GM19193 (cell line): Measurements from ENCODE around the gene AFF3.

Experiments
- POLR2A ChIP-seq: IDR thresholded peaks from 4 replicates; pipeline ENCODE4 v1.6.1; 2011; ENCODE audit not compliant: insufficient read depth, insufficient read length; ENCODE audit errors: extremely low read depth

Gene AFF3

DNA sequence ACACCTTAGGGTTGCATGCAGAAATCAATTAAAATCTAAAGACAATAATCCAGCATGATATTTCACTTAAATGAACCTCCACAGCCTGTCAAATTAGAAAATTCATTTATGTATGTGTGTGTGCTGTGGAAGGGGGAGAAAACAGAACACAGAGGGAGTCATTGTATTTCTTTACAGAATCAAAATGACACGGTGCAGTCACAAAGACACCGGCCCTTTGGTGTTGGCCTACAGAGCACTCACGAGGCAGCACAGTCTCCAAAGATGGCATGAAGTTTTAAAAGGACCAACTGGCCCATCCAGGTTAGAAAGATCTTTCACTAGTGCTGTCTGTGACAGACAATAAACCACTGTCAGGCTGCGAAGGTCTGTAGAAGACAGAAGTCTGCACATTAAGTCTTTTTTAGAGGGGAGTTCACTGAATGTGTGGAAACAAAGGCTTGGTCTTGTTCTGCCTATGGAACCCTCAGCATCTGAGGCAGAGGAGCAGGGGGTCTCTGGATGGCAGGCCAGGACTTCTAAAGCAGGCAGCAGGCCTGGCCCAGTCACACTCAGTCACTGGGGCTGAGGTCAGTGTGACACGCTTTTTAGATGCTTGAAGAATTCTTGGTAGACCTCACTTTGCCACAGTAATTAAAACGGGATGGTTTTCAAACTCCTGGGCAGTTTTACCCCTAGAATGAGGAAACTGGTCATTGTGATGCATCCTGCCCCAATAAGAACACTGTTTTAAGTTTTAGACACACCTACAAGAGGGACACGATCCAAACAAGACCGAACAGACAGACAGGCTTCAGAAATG is 184.9 kb downstream of the AFF3 start:
- TF ChIP-seq POLR2A, result no peak

DNA sequence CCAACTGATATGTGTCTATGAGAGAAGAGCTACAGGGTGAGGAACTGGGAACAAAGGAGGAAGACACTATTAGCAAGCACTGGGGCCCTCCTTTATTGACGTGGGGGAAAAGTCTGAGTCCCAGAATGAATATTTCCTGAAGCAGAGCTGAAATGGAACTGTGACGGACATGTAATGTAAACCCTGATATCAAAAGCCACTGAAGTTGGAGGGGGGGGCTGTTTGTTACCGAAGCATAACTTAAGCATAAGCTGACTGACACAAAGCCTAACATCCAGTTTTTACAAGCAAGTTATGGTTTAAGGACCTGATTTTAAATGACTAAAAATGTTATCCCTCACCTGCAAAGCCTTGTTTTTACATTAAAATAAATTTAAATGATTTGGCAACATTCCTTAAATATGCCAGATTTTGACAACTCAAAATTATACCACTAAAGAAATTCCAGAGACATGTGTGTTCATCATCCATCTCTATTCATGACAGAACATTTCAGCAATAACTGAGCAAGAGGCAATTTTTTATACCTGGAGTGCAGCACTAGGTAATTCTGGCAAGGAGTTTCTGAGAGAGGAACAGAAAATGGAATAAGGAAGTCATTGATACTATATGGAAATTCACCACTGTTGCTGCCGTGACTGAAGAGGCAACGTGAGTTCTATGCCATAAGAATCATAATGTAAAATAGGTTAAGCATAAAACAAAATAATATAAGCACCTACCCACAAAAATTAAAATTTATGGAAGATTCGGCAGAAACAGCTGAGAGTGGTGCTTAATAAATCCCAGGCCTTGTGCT is 186.0 kb downstream of the AFF3 start:
- TF ChIP-seq POLR2A, result no peak

DNA sequence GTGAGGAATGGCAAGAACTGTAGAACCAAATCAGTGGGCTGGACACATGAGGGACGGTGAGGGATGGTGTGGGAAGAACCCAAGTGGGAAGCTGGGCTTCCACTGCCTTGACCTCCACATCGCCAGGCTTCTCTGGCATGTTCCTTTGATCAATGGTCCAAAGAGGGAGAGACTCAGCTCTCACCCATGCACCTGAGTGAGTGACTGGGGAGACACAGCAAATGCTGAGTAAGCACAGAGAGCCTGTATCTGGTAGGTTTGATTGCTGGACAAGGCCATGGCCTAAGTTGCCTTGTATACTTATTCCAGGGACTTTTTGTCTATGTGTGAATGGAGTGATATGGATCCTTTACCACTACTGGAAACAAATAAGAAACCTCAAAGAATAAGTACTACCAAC is 188.6 kb downstream of the AFF3 start:
- TF ChIP-seq POLR2A, result no peak

DNA sequence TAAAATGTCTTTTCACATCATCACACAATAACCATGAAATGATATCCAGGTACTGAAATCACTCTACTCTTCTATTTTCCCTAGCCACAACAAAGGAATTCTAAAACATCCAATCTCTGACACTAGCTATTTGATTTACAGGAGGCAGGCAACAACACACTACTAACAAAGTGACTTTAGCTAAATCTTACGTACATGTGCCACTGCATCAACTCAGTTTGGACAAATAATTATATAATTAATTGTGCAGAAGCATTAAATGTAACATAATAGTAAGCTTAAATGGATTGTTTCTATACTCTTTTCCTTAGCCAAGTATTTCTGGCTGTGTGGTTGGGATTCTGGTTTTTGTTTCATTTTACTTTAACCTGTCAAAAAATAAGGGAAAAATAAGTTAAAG is 192.4 kb downstream of the AFF3 start:
- TF ChIP-seq POLR2A, result no peak

DNA sequence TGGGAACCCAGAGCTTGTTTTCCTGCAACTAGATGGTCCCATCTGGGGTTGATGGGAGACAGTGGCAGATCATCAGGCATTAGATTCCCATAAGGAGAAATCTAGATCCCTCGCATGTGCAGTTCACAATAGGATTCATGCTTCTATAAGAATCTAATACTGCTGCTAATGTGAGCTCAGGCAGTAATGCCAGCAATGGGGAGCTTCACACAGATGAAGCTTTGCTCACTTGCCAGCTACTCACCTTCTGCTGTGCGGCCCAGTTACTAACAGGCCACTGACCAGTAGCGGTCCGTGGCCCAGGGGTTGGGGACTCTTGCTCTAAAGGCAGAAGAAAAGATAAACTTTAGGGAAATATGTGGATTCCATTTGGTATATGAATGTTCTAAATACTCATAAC is 192.9 kb downstream of the AFF3 start:
- TF ChIP-seq POLR2A, result no peak

DNA sequence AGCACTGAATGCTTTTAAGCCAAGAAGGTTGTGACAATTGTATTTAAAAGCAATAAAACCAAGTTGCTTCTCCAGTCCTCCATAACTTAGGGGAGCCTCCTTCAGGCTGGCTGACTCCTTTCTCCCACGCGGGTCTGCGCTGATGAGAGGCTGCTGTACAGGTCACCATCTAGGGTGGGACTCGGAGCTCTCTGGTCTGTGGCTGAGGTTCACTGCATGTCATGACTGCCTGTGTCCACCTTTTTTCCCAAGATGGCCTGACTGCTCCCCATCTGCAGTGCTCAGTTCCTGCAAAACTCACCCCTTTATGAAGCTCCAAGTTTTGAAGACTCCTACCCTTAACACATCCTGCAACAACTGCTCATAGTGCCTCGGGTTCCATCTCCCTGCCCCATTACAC is 194.4 kb downstream of the AFF3 start:
- TF ChIP-seq POLR2A, result no peak

DNA sequence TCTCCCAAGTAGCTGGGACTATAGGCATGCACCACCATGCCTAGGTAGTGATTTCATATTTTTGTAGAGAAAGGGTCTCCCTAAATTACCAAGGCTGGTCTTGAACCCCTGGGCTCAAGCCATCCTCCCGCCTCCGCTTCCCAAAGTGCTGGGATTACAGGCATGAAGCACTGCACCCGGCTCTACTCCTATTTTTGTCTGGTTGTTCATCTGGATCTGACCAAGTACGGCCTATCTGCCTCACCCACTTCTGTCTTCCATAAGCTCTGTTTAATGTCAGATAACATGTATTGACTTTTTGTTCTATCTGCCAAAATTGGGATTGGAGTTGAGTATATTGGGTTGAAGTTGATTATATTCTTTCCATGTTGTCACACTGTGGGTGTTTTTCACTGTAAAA is 198.4 kb downstream of the AFF3 start:
- no peak for TF ChIP-seq POLR2A

DNA sequence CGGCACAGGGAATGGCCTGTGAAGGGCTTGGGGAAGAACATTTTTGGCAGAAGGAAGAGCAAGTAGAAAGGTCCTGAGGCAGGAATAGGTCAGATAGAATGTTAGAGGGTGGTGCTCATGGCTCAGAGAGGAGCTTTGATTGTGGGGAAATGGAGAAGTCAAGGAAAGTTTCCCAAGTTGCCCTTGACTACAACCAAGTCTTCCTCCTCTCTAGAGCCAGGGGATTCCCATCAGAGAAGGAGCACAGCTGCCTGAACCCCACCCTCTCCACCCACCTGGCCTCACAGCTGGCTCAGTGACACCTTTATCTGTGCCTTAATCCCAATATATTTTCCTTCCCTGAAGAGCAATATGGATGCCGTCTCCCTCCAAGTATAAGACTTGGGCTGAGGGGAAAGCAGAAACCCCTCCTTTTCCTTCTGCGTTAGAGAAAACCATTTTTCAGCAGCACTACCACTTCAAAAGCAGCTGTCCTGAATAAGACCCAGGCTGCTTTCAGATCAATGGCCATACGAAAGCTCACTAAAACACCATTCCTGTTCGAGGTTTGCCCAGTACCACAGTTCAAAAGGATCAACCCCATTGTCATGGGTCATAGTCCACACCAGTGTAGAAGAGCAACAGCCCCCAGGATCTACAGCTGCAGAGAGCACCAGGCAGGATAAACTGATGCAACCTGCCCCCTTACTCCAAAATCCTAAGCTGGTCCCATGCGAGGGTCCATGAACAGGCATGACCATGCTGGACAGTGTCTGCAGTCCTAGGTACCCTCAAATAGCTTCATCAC is 199.6 kb downstream of the AFF3 start:
- TF ChIP-seq POLR2A, result no peak

DNA sequence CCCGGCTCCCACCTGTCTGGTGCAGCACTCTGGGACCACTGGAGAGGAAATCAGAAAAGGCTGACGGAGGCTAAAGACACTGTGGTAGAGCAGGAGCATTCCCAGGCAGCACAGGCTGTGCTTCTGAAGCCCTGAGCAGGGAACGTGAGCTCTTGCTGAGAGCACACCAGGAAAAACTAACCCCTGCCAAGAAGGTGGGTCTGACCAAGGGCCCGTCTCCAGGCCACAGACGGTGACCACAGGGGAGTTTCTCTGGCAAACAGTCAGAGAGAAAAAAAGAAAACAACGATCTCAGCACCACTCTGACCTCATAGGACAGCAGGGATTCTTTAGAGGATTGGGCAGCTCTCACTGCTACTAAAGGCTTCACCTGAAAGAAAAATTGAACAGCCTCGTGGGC is 201.4 kb downstream of the AFF3 start:
- no peak for TF ChIP-seq POLR2A

DNA sequence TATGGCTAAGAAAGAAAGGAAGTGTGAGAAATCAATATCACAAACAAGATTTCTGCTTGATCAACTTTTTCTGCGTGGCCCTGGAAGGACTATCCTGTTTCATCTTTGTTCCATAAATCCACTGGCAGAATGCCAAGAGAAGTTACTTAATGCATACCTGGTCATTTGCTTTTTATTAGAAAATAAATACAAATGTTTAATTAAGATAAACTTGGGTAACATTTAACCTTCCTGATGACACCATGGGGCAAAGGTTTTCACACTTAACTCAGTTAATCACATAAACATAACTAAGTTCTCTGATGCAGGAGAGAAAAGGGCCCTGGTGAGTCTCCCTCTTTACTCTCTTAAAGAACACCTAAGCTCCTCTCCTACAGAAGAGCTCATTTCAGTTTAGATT is 203.3 kb downstream of the AFF3 start:
- TF ChIP-seq POLR2A, result no peak

DNA sequence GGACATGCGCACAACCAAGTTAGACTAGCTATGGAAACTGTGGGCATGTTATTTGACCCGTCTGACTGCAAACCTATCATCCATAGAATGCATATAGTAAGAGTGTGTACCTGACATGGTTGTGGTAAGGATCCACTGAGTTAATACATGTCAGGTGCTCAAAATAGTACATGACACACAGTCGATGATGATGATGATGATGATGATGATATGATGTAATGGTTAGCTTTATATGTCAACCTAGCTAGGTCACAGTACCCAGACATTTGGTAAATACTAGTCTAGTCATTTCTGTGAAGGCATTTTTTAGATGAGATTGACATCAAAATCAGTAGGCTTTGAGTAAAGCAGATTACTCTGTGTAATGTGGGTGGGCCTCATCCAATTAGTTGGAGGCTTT is 204.1 kb downstream of the AFF3 start:
- TF ChIP-seq POLR2A, result no peak

DNA sequence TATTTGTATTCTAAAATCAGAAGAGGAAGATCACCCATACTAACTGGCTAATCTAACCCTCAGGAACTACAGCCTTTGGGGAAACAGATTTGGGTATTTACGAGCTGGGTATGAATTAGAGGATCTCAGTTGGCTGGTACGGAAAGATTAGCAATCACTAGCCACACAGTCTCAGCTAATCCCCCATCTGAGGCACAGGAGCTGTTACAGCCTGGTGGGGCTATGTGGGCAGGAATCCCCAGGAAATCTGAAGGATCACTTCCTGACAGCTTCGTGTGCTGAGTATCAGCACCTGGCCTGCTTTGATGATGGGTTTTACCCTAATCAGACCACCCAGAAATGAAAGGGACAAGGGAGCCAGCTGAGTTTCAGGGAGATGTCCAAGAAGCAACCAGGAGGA is 206.3 kb downstream of the AFF3 start:
- no peak for TF ChIP-seq POLR2A

DNA sequence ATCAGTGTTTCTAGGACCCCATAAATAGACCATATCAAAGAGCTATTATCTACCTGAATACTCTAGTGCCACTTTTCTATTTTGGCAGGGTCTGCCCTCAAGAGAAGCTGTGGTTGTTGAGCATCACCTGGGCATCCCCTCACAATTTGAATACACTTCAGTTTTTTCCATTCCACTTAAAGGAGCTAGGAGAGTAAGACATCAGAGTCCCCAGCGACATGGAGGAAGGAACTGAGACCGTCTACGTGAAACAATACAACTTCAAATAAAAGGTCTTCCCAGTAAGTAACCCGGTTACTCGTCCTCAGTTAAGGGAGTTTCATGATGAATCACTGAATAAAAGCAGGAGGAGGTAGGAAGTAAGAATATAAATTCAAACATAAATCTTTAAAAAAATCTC is 206.7 kb downstream of the AFF3 start:
- no peak for TF ChIP-seq POLR2A

DNA sequence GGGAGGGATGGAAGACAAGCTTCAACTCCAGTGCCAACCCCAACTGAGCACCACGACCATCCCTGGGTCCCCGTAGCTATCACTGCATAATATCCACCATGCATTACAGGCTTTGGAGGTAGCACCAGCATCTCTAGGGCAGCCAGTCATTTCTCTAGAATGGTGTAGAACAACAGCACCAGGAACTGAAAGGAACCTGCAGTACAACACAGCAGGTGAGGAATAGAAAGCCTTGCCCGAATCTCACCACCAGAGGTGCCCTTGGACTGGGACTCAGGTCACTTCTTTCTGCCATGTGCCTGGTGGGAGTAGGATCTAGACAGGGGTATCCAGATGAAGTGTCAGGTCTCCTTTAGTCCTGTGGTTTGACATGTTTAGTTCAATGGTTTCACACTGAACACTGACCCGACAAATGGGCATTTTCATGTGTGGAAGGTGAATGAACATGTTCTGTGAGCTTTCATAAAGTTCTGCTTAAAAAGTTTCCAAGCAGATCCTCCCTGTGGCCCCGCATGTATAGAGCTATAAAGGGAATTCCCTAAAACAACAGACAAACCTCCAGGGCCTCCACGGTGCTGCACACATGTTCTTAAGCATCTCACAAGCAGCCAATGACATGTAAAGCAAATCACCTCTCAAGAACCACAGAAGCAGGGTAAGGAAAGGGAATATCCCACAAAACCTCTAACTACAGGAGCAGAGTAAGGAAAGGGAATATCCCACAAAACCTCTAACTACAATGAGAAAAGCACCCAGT is 208.3 kb downstream of the AFF3 start:
- TF ChIP-seq POLR2A, result no peak
